NCI-H82 treated with DMSO at 0.1 percent for 48 hours (cell line): ENCODE data around the gene AGTR1.

Experiments used
- DNase-seq: peaks from one replicate; lab custom pipeline; 2025; ENCODE audit not compliant: unreplicated experiment; lab: John Stamatoyannopoulos, UW

AGTR1 gene

DNA sequence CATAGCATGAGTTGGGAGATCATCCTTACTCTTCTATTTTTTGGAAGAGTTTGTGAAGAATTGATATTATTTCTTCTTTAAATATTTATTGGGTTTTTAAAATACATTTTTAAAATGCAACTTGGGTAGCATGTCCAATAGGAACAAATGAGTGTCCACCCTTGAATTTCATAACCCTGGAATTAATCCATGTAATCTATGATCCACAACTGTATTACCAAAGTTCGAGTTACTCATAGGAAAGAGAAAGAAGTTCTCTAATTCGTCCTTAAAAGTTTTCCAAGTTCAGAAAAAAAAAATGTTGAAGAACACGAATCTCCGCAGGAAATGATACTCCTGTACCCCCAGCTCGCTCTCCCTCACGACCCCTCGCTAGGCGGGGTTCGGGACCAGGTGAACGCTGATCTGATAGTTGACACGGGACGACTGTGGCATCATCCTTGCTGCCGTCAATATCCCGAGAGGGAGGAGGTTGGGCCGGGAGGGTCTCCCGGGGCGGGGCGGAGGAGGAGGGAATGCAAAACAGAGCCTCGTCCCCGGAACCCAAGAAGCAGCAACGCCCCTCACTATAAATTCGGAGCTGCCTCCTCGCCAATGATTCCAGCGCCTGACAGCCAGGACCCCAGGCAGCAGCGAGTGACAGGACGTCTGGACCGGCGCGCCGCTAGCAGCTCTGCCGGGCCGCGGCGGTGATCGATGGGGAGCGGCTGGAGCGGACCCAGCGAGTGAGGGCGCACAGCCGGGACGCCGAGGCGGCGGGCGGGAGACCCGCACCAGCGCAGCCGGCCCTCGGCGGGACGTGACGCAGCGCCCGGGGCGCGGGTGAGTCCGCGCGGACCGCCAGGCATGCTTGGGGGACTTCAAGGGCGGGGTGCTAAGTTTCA lies at the start of gene AGTR1:
Gene AGTR1, plus strand, starts transcription at position 598 of the 884 bp plus-strand sequence. CDS start 43,133 bp downstream, outside the sequence.
- no peak for DNase-seq

DNA sequence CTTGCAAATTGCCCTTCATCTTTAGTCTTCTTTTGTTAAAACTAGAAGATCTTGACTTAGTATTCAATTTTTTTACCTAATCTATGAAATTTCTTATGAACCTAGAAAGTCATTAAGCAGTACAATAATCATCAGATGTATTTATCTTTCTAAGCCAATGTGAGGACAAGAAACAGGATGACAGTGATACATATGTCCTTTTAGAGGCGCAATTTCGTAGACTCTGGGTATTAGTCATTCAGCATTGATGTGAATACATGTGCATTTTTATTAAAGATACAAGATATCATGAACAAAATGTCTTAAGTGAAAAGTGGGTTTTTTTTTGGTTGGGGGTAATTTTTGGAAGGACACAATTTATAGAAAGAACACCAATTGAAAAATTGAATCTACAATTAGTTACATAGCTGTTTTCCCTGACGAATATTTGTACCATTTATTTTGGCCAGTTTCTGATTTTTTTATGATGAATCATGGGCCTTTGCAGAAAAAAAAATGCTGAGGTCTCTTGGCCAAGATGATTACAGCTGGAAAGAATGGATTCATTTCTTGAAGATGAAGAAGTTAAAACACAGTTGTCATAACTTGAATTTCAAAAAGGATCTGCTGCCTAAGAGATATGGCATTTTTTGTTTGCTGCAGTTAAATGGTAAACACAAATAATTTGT lies 48.9 kb upstream of the AGTR1 start:
- DNase-seq, result no peak

DNA sequence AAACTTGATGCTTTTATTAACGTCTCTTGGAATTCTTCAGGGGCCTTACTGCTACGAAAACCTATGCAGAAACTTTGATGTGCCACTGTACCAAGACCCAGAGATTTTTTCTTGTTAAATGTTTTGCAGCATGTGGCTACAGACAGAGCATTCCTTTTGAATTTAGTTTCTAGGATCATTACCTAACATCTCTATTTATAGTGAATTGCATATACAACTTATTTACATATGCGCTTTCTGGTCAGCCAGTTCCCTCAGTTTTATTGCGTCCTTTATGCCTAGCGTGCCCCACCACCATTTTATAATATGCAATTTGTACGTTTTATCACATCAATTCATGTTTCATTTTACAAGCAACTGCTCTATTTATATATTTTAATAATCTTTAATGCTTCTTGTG lies 46.2 kb upstream of the AGTR1 start:
- no peak for DNase-seq

DNA sequence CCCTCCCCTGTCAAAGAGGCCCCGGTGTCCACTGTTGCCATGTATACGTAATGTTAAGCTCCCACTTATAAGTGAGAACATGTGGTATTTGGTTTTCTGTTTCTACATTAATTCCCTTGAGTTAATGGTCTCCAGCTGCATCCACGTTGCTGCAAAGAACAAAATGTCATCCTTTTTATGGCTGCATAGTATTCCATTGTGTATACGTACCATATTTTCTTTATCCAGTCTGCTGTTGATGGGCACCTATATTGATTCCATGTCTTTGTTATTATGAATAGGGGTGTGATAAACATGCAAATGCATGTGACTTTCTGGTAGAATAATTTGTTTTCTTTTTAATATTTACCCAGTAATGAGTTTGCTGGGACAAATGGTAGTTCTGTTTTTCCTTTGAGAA lies 43.3 kb upstream of the AGTR1 start:
- no peak for DNase-seq

DNA sequence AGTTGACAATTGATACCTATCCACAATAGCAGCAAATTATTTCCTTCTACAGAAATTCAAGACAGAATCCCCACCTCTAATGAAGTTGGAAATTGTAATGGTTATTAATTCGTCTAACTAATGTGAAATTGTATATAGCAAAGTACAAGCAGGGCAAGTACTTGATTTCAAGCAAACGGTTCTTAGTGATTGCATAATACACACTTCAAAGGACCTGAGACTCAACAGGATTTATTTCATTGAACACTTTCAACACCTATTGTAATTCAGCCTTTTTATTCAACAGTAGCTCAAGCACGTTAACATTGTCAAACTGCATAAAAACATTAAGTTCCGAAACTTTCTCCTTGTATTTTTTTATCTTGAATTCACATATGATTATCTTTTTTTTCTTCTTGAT lies 40.2 kb upstream of the AGTR1 start:
- DNase-seq, result no peak

DNA sequence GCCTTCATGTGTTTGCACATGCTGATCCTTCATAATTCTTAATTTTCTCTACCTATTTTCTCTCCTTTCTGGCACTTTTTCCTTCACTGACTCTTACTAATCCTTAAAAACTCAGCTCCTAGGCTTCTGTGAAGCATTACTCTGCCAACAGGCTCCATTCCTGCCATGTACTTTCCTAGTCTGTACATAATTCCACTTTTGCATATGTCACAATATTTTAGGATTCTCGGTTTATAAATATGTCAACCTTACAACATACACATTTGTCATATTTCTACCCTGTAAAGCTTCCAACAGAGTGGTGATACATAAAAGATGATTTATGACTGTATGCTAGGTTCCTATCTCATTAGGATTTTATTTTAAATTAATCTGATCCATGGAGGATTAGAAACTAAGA lies 38.2 kb upstream of the AGTR1 start:
- DNase-seq, result no peak

DNA sequence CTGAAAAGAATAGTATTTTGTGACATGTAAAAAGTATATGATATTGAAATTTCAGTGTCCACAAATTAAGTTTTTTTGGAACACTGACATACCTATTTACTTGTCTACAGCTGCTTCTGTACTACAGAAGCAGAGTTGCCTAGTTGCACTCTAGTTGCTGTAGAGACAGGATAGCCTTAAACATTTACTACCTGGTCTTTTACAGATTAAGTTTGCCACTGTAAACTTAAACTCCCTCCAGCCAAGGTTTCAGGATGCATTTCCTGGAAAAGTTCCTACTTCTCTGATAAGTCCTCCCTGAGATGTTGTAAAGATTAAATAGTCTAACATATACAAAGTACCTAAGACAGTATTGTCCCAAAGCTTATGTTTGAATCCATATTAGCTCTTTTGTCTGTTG lies 17.4 kb upstream of the AGTR1 start:
- DNase-seq, result no peak

DNA sequence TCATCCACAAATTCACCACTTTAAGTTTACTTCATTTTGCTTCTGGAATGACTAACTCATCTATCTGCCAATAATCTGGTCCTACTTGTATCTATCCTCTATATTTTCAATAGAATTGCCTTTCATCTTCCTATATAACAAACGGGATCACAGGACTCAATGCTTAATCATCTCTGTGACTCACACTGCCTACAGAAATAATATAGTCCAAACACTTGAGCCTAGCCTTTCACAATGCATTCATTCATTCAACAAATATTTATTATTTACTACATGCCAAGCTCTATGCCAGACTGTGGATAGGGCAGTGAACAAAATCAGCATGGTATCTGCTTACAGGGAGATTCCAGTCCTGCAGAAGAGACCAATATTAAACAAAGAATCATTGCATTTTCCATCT lies 16.6 kb upstream of the AGTR1 start:
- no peak for DNase-seq

DNA sequence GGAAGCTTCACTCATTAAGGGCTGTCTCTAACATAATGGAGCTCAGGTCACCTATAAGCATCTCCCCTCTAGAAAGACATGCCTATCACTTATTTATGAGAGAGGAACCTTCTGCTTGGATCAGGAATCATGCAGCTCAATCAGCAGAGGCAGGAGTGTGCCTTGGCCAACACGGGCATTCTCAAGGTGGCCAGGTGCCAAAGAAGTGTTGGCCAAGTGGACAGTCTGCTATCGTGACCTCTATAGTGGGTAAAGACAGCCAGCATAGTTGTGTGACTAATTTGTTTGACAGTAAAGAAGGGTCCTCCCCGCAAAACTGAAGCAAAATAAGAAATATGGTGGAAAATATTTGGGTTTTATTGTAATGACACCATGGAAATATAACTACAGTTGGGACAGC lies 14.7 kb upstream of the AGTR1 start:
- DNase-seq, result no peak

DNA sequence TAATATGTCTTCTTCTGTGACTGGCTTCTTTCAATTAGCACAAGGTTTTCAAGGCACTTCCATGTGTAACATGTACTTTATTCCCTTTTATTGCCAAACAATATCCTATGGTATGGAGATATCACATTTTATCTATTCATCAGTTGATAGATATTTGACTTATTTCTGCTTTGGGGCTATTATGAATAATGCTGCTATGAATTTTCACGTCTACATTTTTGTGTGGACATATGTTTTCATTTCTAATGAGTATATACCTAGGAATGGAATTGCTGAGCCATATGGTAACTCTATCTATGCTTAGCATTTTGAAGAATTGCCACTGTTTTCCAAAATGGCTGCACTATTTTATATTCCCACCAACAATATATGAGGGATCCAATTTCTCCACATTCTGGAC lies 3.6 kb upstream of the AGTR1 start:
- DNase-seq, result no peak

DNA sequence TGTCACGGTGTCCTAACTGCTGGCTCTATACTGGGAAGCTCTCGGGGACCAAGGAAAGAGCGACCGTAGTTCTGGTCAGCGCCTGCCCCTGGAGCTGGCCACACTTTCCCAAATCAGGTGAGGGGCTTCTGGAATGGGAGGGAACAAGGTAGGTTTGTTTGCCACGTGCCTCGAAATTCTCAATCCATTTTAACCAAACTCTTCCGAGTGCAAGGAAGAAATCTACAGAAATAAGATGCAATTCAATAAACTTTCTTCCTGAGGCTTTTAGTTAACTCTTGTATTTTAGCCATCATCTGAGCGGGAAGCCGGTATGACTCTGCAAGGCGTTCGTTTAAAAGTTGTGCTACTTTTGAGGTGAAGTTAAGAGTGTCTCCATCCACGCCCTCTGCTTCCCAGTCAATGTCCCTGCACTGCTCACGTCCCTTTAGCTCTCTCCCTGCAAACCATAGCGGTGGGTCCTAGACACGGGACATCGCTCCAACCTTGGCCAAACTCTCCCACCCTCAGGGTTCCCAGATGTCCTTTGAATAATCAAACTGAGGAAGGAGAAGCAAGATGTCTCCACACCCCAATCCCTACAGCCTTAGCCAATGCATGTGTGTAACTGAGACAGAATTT lies 597 bp downstream of the AGTR1 start:
- no peak for DNase-seq

DNA sequence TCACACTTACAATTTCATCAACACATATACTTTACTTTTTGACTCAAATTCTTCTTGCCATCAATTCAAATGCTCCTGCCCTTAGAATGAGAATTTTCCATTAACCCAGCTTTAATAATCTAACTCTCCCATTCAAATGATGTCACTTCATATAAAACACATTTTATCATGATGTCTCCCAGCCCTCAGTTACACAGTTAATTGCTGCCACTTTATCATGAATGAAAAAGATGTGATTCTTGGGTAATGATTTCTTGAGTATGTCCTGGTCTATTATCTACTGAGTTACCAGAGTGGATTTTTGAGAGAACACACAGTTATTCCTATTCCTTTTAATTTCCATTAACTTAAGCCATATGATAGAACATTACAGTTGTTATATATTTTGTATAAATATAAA lies 7.6 kb downstream of the AGTR1 start:
- no peak for DNase-seq

DNA sequence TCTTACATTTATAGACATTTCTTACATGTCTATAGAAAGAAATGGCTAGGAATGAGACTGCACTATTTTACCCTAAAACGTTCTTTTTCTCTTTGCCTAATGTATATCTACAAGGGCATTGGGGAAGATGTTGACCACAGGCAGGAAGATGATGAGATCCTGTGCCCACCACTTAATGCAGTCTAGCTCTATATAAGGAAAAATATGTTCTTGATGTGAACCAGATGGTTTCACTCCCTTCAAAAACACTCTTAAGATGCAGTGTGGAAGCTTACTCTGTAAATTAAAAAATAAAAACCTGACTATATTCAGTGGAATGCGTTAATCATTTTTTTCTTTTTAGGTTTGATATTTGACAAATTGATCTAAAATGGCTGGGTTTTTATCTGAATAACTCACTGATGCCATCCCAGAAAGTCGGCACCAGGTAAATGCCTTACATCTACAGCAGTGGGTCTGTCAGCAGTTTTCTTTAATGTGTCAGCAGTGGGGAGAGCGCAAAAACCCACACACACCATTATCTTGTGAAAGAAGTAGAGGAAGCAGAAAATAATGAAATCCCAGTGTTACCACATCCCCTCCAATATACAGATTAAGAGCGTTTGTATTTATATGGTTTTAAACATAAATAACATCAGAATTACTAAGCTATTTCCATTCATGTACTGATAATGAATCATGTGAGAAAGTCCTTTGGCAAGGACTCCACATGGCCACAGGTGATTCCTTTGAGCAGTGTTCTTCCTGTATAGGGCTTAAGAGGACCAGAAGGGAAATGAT lies 10.1 kb downstream of the AGTR1 start:
- DNase-seq, result no peak

DNA sequence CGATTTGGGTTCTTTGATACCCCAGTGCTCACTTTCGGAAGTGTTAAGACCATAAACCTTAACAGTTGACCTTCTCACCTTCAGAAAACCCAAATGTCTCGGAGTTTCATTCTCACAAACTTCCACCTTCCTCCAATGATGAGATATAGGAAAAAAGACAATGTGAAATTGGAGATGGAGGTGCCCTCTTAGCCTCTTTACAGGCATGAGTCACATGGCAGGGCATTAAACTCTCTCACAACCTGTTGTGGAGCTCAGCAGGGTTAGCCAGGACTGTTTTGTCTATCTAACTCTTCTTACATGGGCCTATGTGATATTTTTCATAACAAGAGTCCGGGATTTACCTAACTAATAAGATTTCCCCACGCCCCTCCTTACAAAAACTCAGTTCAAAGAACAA lies 10.7 kb downstream of the AGTR1 start:
- DNase-seq, result no peak

DNA sequence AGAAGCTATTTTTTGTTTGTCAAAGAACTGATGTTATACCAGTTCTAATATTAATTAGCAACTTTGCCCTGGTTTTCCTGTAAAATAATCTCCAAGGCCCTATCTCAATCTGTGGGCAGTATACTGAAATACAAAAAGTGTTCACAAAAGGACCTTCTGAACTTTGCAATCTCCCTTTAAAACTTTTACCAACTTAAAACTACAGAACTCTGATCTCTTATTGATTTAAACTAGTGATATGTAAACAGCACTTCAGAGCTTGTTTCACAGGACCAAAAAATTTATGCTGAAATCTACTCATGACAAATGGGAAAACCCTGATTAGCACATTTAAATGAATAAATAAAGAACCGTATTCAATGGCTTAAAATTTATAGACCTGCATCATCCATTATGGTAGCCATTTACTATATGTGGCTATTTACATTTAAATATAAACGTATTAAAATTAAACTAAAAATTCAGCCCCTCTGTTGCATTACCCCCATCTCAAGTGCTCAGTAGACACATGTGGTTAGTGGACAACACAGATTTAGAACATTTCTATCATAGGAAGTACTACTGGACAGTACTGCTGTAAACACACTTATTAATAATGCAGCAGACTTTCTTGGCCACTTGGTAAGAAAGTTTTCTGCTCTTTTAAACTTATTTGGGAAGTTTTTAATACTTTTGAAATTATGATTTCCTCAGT lies 12.0 kb downstream of the AGTR1 start:
- DNase-seq, result no peak

DNA sequence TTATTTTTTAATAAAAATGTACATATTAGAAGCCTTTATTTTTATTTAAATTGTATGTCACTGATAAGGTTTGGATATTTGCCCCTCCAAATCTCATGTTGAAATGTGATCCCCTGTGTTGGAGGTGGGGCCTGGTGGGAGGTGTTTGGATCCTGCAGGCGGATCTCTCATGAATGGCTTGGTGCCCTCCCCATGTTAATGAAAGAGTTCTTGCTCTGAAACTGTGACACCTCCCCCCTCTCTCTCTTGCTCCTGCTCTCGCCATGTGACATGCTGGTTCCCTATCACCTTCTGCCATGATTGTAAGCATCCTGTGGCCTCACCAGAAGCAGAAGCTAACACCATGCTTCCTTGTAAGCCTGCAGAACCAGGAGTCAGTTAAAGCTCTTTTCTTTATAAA lies 13.0 kb downstream of the AGTR1 start:
- DNase-seq, result no peak

DNA sequence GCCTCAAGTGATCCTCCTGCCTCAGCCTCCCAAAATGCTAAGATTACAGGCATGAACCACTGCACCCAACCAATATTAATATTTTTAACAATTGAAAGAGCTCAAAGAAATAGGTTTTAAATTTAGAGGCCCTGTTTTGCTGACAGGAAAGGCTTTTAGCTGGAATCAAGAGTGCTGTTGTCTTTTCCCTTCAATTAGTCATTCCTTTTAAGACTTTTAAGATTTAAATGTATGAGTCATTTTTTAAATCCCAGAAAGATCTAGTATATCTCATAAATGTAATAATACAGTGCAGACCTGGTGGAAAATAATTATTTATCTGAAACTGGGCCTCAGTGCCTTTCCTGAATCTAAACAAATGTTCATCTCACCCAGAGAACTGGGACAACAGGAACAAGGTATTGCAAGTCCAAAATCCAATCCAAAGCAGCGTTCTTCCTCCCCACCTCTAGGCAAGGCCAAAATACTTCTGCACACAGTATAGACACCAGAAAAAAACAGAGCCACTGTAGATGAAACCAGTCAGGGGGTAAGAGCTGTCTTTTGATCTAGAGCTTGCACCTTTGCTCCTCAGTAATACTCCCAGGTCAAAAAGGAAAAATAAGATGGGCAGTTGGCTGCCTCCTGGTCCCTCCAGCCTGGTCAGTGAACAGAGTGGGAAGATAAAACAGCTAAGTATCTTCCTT lies 14.4 kb downstream of the AGTR1 start:
- DNase-seq, result no peak

DNA sequence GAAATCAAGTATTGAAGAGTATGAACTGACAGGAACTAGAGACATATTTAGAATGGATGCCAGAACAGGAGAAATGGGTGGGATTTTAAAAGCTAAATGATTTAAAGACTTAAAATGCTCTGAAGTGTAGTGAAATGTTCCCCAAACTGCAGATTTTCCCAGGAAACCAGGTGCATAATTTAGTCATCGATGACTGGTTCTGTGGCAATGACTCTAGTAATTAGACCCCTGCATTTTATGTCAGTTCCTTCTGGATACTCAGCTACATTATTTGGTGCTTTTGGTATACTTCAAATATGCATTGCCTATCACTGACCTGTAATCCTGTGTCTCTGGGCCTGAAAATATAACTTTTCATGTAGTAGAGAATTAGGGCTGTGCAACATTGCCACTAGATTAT lies 16.8 kb downstream of the AGTR1 start:
- DNase-seq, result no peak

DNA sequence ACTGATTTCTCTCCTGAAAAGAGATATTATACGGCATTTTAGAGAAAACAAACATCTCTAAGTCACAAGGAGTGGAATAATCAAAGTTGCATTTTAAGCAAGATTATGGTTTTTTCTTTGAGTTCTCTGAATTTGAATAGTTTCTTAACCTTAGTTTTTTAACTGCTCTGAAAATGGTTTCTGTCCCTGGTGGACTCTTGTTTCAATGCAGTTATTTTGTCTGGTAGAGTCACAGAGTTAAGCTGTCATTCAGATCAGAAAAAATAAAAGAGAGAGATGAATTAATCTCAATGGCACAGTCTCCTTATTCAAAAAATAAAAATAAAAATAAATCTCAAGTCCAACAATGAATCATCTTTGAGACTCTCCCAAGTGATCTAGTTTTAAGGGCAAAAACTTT lies 19.0 kb downstream of the AGTR1 start:
- no peak for DNase-seq

DNA sequence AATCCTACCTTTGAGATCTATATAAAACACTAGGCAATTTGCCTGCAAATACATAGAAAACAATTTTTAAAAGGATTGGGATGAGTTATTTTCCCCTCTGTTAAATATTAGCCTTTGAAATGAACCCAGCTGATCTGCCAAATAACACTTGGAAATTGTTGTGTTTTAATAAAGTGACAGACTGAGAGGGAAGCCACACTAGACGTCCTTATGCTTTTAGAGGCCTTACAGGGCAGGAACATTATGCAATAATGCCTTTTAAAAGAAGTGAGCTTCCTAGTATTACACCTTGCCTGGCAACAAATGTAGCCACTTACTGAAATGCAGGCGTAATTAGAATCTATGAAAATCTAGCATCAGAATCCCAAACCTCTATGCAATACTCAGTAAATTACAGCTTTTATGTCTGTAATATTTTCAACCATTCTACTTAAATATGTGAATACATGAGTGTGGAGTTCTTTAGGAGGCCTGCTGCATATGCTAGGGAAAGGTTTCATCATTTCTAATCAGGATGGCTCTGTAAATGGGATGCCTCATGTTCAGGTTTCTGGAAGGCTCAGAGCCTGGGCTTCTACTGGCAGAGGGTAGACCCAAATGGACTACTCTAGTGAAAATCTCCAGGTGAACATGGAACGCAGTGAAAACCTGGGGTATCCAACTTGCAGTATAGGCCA lies 20.3 kb downstream of the AGTR1 start:
- no peak for DNase-seq
